Measurements from ENCODE around the gene ZNF536. TPM values are rescaled to one million over a fixed set of nuclear protein-coding genes. Genes with fewer than 3 reads are reported as not detected.

The ZNF536 gene
- total and polyA plus RNA-seq, 9 of the 15 experiments (the other 6 are each of a cell fraction or from before 2014, with no cell fraction given), result not detected

DNA sequence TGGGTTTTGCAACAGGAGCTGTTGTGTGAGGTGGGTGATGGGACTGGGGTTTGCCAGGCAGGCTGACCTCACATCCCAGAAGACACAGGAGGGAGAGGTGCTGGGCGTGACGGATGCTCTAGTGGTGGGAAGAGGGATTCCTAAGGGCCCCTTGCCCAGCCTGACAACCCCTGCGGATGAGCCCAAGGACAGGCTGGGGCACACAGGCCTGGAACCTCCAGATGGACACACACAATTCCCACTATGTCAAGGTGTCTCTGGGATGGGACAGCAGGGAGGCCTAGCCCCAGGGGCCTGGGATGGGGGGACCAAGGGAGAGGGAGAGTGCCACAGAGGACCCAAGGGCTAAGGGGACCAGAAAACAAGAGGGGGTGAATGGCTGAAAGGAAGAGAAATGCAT lies 191.5 kb downstream of the ZNF536 start:
- Histone ChIP-seq H3K4me2 (ENCODE audit: insufficient read depth, low read length) (no peak overlapping the region), H2AFZ (ENCODE audit: low read depth, low read length) (no peak overlapping the region), H3K9me3 (replicated peaks; ENCODE audit: control insufficient read depth, insufficient read depth, low read depth, low read length) (no peaks in the 10 kb centered on the region), H3K4me3 (no peak overlapping the region), H4K20me1 (replicated peaks; ENCODE audit: control insufficient read depth, insufficient read depth, low read length) (no peaks in the 10 kb centered on the region), H3K9ac (ENCODE audit: insufficient read depth in 1 of 2, low read depth in 2 of 2, low read length in 2 of 2) (no peak overlapping the region), H3K36me3 (ENCODE audit: control insufficient read depth, insufficient read depth, low read length) (no peaks in the 10 kb centered on the region), H3K27me3 (ENCODE audit: control insufficient read depth in 2 of 2, insufficient read depth in 2 of 2, low read length in 2 of 2) (peaks cover 2 to 36% of the 10 kb centered on the region in 2 experiments; a peak in 1 of 5 replicates), H3K27ac (ENCODE audit: extremely low read depth, low read depth, low read length) (no peak overlapping the region), H3K9me1 (ENCODE audit: control insufficient read depth, insufficient read depth, low read length) (no peaks in the 10 kb centered on the region), H3K79me2 (ENCODE audit: control insufficient read depth, insufficient read depth, low read length) (no peaks in the 10 kb centered on the region), H3K4me1 (replicated peaks in 1 of 2; ENCODE audit: control insufficient read depth in 2 of 2, insufficient read depth in 2 of 2, low read length in 2 of 2) (no peaks in the 10 kb centered on the region)
- in situ Hi-C loops (cut with MboI) (no loop called here), intact Hi-C loops (cut with micrococcal nuclease) (no loop called here)
- TF ChIP-seq ZNF644 (tag; IDR thresholded peaks at IDR 0.05; ENCODE audit: low read depth) (no peak), ZNF695 (CRISPR knock-in tag; IDR thresholded peaks at IDR 0.05) (no peak)
- POLR2A ChIA-PET, result no interaction called here
- DNase-seq (ENCODE audit: extremely low read depth in 1 of 4, low spot score in 3 of 4) (no peak), ATAC-seq (no peak), FAIRE-seq (no peak)
- no TSS peak for BruUV-seq (replicated peaks)
- WGBS (ENCODE audit: insufficient coverage, low coverage, missing lambda C conversion rate), result 0% methylated on average over 3 of the region's 3 CpGs
- CTCF ChIA-PET (ENCODE audit: low intra/inter-chr PET ratio), result no interaction called here

- peaks cover 2 to 29% of the 10 kb centered on the region in 2 experiments; a peak in 1 of 5 replicates for H3K27me3 ChIP-seq (ENCODE audit: control insufficient read depth in 2 of 2, insufficient read depth in 2 of 2, low read length in 2 of 2)
- FAIRE-seq, result no peak
- H3K4me2 ChIP-seq (ENCODE audit: insufficient read depth, low read length), result no peak overlapping the region
- no peak overlapping the region for H3K27ac ChIP-seq (ENCODE audit: extremely low read depth, low read depth, low read length)
- no peak overlapping the region for H3K9ac ChIP-seq (ENCODE audit: insufficient read depth in 1 of 2, low read depth in 2 of 2, low read length in 2 of 2)
- no peak for DNase-seq (ENCODE audit: extremely low read depth in 1 of 4, low spot score in 3 of 4)
- ATAC-seq, result no peak
- no peak overlapping the region for H2AFZ ChIP-seq (ENCODE audit: low read depth, low read length)
- no peaks in the 10 kb centered on the region for H4K20me1 ChIP-seq (replicated peaks; ENCODE audit: control insufficient read depth, insufficient read depth, low read length)
- intact Hi-C loops (cut with micrococcal nuclease) (no loop called here), in situ Hi-C loops (cut with MboI) (no loop called here)
- H3K36me3 ChIP-seq (ENCODE audit: control insufficient read depth, insufficient read depth, low read length), result no peaks in the 10 kb centered on the region
- H3K9me3 ChIP-seq (replicated peaks; ENCODE audit: control insufficient read depth, insufficient read depth, low read depth, low read length), result no peaks in the 10 kb centered on the region
- ChIA-PET CTCF (ENCODE audit: low intra/inter-chr PET ratio) (no interaction called here), POLR2A (no interaction called here)
- H3K9me1 ChIP-seq (ENCODE audit: control insufficient read depth, insufficient read depth, low read length), result no peaks in the 10 kb centered on the region
- no peaks in the 10 kb centered on the region for H3K4me1 ChIP-seq (replicated peaks in 1 of 2; ENCODE audit: control insufficient read depth in 2 of 2, insufficient read depth in 2 of 2, low read length in 2 of 2)
- H3K79me2 ChIP-seq (ENCODE audit: control insufficient read depth, insufficient read depth, low read length), result no peaks in the 10 kb centered on the region
- WGBS (ENCODE audit: insufficient coverage, low coverage, missing lambda C conversion rate), result 3% methylated on average over 10 of the region's 11 CpGs
- no peak overlapping the region for H3K4me3 ChIP-seq
- BruUV-seq (replicated peaks), result no TSS peak
- TF ChIP-seq CHD7 (IDR thresholded peaks at IDR 0.05; ENCODE audit: low read depth, low read length), result no peak
- no peak for TF ChIP-seq HCFC1 (IDR thresholded peaks at IDR 0.05; ENCODE audit: low read depth, low read length)
- no peak for TF ChIP-seq ZNF133 (CRISPR knock-in tag; IDR thresholded peaks at IDR 0.05)
Measured at GRCh38 chr19:30564551-30565011, 192.4 kb downstream of the ZNF536 start.
